ENCODE data around the gene B4GALT1.

The B4GALT1 gene

GRCh38 chr9:33159777-33160127, 7.4 kb downstream of the B4GALT1 start:
- DNase-seq (ENCODE audit: extremely low spot score): no peak
- CTCF ChIA-PET: no interaction called here
- POLR2A ChIA-PET: interaction anchor here (1.4 kb wide), 2 partner anchors 9 to 135 kb away, joined by 4 to 5 read pairs; partner anchors contain the start of gene DNAJA1

GRCh38 chr9:33158843-33159776, 8.0 kb downstream of the B4GALT1 start:
- POLR2A ChIA-PET: interaction anchor here (1.4 kb wide), 1 partner anchor 8 kb away, joined by 5 read pairs; no protein-coding TSS in a partner anchor
- no peak for DNase-seq (ENCODE audit: extremely low spot score)
- CTCF ChIA-PET: no interaction called here
- TF ChIP-seq FOXM1 (IDR thresholded peaks at IDR 0.05; ENCODE audit: borderline replicate concordance): no peak
- no peak for TF ChIP-seq SUZ12 (IDR thresholded peaks at IDR 0.05)
- TF ChIP-seq ELF4 (IDR thresholded peaks at IDR 0.05): no peak
- TF ChIP-seq PKNOX1 (IDR thresholded peaks at IDR 0.05): no peak
- no peak for TF ChIP-seq FOXA1 (IDR thresholded peaks at IDR 0.05)
- TF ChIP-seq LEF1 (IDR thresholded peaks at IDR 0.05; ENCODE audit: borderline replicate concordance): no peak
- TF ChIP-seq ZNF384 (IDR thresholded peaks at IDR 0.05): no peak

More at GRCh38 chr9:33159777-33160127, 7.4 kb downstream of the B4GALT1 start:
- TF ChIP-seq ARNT (IDR thresholded peaks at IDR 0.05): no peak
- TF ChIP-seq NFRKB (IDR thresholded peaks at IDR 0.05): no peak
- no peak for TF ChIP-seq FOXA1 (IDR thresholded peaks at IDR 0.05)
- no peak for TF ChIP-seq FOXM1 (IDR thresholded peaks at IDR 0.05; ENCODE audit: borderline replicate concordance)
- no peak for TF ChIP-seq CTBP1 (IDR thresholded peaks at IDR 0.05; ENCODE audit: borderline replicate concordance)
- no peak for TF ChIP-seq BHLHE40 (IDR thresholded peaks at IDR 0.05; ENCODE audit: borderline replicate concordance)
- no peak for TF ChIP-seq SP1 (IDR thresholded peaks at IDR 0.05)
- TF ChIP-seq PKNOX1 (IDR thresholded peaks at IDR 0.05): no peak
- TF ChIP-seq SUZ12 (IDR thresholded peaks at IDR 0.05): no peak
- TF ChIP-seq L3MBTL2 (conservative IDR thresholded peaks at IDR 0.05): no peak
- no peak for TF ChIP-seq FOXK2 (IDR thresholded peaks at IDR 0.05)

- ChIA-PET CTCF (interaction anchor here (0.6 kb wide), 1 partner anchor 37 kb away, joined by 4 read pairs; no protein-coding TSS in a partner anchor), POLR2A (no interaction called here)
- TF ChIP-seq FOXK2 (IDR thresholded peaks at IDR 0.05) (no peak), TARDBP (IDR thresholded peaks at IDR 0.05) (no peak), SUZ12 (IDR thresholded peaks at IDR 0.05) (no peak), ZNF384 (IDR thresholded peaks at IDR 0.05) (no peak), BHLHE40 (IDR thresholded peaks at IDR 0.05; ENCODE audit: borderline replicate concordance) (no peak), CTBP1 (IDR thresholded peaks at IDR 0.05; ENCODE audit: borderline replicate concordance) (no peak), L3MBTL2 (conservative IDR thresholded peaks at IDR 0.05) (no peak), HDGF (IDR thresholded peaks at IDR 0.05; ENCODE audit: borderline replicate concordance) (no peak), PKNOX1 (IDR thresholded peaks at IDR 0.05) (no peak), ELF4 (IDR thresholded peaks at IDR 0.05) (no peak), FOXM1 (IDR thresholded peaks at IDR 0.05; ENCODE audit: borderline replicate concordance) (no peak), NFRKB (IDR thresholded peaks at IDR 0.05) (no peak), LEF1 (IDR thresholded peaks at IDR 0.05; ENCODE audit: borderline replicate concordance) (no peak), SP1 (IDR thresholded peaks at IDR 0.05) (no peak), ARNT (IDR thresholded peaks at IDR 0.05) (no peak), FOXA1 (IDR thresholded peaks at IDR 0.05) (no peak)
- no peak for DNase-seq (ENCODE audit: extremely low spot score)
These were observed 8.9 kb downstream of the B4GALT1 start for GRCh38 chr9:33157960-33158842.

- TF ChIP-seq ARNT (IDR thresholded peaks at IDR 0.05) (no peak), SUZ12 (IDR thresholded peaks at IDR 0.05) (no peak), ELF4 (IDR thresholded peaks at IDR 0.05) (no peak), FOXK2 (IDR thresholded peaks at IDR 0.05) (no peak), TARDBP (IDR thresholded peaks at IDR 0.05) (no peak), CTBP1 (IDR thresholded peaks at IDR 0.05; ENCODE audit: borderline replicate concordance) (no peak), BHLHE40 (IDR thresholded peaks at IDR 0.05; ENCODE audit: borderline replicate concordance) (no peak), HDGF (IDR thresholded peaks at IDR 0.05; ENCODE audit: borderline replicate concordance) (no peak), PKNOX1 (IDR thresholded peaks at IDR 0.05) (no peak), ZNF384 (IDR thresholded peaks at IDR 0.05) (no peak), SP1 (IDR thresholded peaks at IDR 0.05) (no peak), FOXM1 (IDR thresholded peaks at IDR 0.05; ENCODE audit: borderline replicate concordance) (no peak), LEF1 (IDR thresholded peaks at IDR 0.05; ENCODE audit: borderline replicate concordance) (no peak), NFRKB (IDR thresholded peaks at IDR 0.05) (no peak), L3MBTL2 (conservative IDR thresholded peaks at IDR 0.05) (no peak), FOXA1 (IDR thresholded peaks at IDR 0.05) (no peak)
- CTCF ChIA-PET: no interaction called here
- no peak for DNase-seq (ENCODE audit: extremely low spot score)
- POLR2A ChIA-PET: no interaction called here
These were observed 11.7 kb downstream of the B4GALT1 start for GRCh38 chr9:33155393-33155792.

Data from HEK293T (cell line).